Measurements from ENCODE around the gene EML6.
"Not testable (repeated sequence)": the region's sequence is repeated elsewhere in the genome, so short reads cannot be mapped to it uniquely, and the experiment has no call there.

Gene EML6

DNA sequence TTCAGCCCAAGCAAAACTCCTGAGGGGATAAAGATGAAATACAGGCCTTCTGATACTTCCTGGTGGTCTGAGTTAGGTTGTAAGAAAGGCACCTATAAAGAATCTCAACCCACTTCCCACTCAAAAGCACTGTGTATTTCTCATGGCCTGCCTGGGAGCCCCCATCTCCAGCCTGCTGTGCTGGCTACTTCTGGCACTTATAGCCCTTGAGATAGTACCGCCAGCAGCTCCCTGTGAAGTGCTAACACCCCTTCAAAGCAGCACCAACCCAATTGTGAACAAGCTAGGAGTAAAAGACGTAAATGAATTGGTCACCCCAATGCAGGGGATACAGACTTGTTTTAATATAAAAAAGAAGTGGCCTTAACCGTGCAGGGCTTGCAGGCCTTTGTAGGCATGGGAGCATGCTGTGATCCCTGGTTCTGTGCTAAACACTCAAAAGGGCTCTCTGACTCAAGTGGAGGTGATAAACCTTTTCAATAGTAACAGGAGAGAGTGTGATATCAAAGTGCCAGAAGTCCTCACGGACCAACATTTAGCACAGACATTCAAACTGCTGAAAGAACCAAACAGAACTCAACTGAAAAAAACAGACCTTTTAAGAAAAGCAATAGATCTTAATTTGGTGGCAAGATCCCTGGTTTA lies 246.0 kb downstream of the EML6 start:
- no peak for DNase-seq

GRCh38 chr2:54969940-54970338 lies 246.5 kb downstream of the EML6 start:
- no peak for DNase-seq

GRCh38 chr2:54975175-54975574 lies 251.7 kb downstream of the EML6 start:
- DNase-seq = no peak

GRCh38 chr2:54975598-54976492 lies 252.4 kb downstream of the EML6 start:
- no peak for DNase-seq

- no peak for DNase-seq
These were observed 253.7 kb downstream of the EML6 start for GRCh38 chr2:54977149-54977548.

DNA sequence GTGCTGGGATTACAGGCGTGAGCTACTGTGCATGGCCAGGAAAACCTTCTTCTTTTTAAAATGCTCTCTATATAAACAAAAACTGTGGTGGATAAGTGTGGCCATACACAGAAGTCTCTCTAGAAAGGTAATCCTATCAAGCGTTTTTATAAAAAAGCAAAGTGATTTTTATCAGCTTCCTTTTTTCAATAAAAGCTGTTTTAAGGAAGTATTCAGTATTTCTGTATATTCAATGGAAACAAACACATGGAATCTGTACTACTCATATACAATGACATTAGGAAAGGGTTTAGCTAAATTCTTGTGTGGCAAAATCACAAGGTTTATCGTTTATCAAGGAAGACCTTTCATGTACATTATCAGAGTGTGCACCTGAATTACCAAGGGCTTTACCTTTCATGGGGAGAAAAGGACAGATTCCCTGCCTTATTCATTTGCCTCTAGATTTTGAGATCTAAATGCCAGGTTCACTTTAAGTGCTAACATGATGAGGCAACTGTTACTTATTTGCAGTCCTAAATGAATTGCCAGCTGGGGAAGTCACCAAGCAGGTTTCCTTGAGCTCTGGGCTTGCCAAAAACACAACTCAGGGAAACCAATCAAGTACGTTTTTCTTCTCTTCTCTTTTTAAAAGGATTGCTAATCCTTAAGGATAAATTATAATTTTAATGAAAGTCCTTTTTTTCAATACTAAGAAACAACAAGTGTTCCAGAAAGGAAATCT lies 256.0 kb downstream of the EML6 start:
- no peak for DNase-seq

DNA sequence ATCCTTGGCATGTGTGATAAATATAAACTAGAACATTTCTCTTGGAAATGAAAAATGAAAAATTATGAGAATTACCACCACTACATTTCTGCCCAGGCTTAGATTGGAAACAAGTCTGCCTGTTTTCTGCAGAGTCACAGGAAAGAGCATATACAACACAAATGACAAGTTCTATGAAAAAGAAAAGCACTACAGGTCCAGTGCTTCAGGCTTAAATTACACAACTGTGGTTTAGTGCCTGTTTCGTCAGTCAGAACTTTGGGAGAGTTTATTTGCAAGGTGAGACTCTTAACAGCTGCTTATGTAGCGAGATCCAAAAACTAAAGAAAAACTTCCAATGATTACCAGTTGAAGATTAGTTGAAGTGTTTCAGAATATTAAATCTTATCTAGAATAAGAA lies 257.9 kb downstream of the EML6 start:
- no peak for DNase-seq

- DNase-seq = no peak
These were observed 260.1 kb downstream of the EML6 start for GRCh38 chr2:54983345-54984220.

DNA sequence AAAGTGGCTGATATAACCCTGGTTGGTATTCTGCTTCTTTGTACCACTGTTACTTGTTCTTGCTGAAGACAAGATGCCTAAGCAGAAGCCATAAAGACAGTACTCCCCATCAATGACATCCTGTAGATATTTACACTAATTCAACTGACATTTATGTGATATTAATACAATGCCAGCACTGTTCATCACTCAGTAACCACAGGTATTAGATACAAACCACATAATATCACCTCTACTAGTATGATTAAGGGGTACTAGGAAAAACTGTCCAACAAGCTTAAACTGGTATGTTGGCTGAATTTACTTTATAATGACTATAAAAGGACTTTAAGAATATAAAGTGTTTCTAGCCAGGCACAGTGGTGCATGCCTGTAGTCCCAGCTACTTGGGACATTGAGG lies 261.0 kb downstream of the EML6 start:
- no peak for DNase-seq

DNA sequence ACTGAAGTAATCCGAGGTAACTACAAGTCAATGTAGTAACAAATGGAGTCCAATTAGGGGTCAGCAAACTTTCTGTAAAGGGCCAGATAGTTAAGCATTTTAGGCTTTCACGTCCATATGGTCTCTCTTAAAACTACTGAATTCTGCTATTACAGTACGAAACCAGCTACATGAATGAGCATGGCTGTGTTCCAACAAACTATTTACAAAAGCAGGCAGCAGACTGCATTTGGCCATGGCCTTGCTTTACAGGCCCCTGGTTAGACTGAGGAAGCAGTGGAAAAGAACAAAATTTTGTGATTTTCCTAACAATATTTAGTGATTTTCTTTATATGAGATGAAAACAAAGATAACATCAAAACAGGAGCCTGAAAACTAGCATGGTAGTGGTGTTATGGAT lies 262.8 kb downstream of the EML6 start:
- DNase-seq = no peak

GRCh38 chr2:54988612-54989011 lies 265.1 kb downstream of the EML6 start:
- no peak for DNase-seq

GRCh38 chr2:54990694-54991093 lies 267.2 kb downstream of the EML6 start:
- not testable (repeated sequence) for DNase-seq

DNA sequence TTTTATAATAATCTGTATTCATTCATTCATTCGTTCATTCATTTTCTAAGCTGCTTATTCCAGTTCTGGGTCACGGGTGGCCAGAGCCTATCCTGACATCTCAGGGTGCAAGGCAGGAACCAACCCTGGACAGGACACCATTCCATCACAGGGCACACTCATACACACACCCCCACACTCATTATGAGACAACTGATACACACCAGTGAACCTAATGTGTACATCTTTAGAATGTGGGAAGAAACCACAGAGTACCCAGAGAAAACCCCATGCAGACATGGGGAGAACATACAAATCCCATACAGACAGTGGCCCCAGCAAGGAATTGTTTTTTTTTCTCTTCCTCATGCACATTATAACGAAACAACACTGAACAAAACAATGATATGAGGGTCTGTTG lies 272.1 kb downstream of the EML6 start:
- no peak for DNase-seq

GRCh38 chr2:54997826-54998225 lies 274.4 kb downstream of the EML6 start:
- no peak for DNase-seq

- no peak for DNase-seq
These were observed 275.7 kb downstream of the EML6 start for GRCh38 chr2:54999182-54999581.

DNA sequence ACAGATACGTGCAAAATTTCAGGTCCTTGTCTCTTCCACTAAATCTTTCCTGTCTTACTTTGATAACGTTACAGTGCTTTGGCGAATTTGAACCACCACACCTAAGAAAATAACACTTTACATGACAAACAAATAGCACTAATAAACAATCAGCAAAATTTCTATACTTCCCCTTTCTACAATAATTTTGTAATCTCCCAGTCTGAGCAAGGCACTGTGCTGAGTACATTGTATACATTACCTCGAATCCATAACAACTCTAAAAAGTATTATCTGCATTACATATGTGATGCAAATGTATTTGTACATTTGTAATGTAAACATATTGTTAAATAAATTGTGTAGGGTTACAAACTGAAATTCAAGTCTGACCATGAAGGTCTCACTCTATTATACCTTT lies 276.9 kb downstream of the EML6 start:
- DNase-seq = no peak

DNA sequence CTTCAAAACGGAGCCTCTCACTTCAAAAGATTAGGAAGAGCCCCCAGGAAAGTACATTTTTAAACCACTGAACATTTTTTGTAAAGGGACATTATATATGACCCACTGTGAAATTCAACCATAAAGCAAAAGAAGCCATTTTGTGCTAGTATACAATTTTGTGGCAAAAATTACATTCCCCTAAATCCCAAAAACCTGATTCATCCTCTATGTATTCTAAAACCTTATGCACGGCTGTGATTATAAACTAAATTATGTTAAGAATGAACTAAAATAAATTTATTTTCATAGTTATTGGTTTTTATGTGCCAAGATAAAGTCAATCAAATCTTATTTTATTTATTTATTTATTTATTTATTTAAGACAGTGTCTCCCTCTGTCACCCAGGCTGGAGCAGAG lies 278.3 kb downstream of the EML6 start:
- DNase-seq = no peak

DNA sequence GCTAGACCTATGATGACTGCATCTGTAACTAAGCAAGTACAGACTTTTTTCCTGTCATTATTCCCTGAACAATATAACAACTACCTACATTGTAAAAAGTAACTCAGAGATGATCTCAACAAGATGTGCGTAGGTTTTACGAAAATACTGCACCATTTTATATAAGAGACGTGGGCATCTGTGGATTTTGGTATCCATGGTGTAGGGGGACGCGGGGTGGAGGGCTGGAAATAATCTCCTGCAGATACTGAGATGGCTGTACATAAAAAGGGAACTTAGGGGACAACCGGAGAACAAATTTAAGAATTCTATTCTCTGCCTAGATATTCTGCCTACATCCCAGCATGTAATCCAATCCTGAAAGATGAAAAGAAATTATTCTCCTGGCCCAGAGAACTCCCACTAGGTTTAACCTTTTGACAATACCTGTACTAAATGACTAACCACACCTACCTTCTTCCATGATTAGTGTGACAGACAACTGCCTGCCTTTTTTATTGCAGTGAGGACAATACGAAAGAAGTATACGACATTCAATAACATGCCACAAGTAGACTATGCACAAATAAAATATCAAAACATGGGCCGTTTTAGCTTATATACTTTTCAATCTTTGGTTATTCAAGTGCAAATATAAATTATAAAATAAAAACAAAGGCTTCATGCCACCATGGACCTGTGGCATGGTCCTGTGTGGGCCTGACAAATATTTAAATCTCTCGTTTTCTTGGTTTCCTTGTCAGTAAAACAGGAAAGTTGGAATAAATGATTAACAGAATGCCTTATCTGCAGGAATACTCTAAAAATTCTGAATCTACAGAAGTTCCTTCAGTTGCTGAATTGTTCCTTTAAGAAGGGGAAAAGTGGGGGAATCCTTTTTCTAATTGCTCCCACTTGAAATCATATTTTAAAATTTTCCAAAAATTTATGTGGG lies 280.5 kb downstream of the EML6 start:
- no peak for DNase-seq

DNA sequence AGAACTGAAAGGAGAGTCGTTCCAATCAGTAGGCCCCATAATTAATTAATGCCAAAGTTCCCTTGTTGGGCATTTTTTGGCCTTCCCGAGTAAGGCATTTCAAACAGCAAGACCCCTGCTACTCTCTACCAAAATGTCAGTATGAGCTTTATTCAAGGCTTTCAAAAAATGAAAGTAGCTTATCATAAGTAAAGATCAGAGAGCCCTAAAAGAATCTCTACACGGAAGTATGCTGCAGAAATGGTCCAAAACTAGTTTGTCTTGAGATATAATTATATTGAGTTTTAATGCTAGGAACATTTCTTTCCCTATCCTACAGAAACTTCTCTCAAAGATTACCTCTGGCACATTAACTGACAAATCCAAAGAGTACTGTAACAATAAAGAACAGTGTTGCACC lies 282.8 kb downstream of the EML6 start:
- DNase-seq = no peak

GRCh38 chr2:55009277-55010060 lies 286.0 kb downstream of the EML6 start:
- no peak for DNase-seq

DNA sequence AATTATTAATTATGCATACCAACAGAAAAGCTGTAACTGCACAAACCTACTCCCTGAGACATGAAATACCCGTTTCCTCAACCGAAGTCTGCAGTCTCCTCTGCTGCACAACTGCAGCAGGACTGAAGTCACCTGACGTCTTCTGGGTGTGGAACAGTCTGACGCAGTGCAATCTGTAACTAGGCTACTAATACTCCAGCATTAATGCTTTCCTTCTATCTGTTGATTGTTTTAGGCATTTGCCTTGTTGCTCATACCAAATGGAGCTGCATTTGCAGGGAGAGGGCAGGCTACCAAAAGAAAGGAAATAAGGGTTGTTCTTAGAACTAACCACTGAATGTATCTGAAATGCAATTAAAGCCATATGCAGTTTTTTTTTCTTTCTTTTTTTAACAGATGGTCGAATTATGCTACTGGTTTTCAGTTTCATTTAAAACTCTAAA lies 286.7 kb downstream of the EML6 start:
- DNase-seq = no peak
